ENCODE data around the gene SLC25A39.
A peak's percentile ranks its signal among the peaks of the same experiment; 100 is the strongest.
"Not testable (repeated sequence)": the region's sequence is repeated elsewhere in the genome, so short reads cannot be mapped to it uniquely, and the experiment has no call there.

Gene SLC25A39

DNA sequence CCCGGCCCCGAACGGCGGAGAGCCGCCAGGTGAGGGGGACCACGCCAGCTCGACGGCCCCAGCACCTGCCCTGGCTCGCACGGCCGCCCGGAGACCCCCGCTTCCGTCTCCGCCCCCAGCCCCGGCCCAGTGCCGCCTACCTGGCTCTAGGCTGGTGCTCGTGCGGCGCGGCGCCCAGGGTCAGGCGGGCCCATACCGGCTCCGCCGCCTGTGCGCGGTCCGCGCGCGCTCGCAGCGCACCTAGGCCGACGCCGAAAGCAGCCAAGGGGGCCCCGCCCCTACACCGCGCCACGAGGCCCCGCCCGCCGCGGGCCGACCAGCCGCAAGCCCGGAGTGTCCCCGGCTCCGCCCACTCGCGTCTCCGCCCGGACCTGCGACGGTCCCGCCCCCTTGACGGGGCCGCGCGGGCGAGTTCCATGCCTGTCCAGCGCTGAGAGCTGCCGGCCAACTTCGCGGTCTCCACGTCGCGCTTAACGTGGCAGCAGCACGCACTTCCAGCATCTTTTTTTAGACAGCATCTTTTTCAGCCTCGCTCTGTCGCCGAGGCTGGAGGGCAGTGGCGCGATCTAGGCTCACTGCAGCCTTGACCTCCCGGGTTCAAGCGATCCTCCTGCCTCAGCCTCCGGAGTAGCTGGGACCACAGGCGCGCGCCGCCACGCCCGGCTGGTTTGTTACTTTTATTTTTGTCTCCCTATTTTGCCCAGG, at the start of gene SLC25A39:
Gene SLC25A39 (minus strand): TSS at position 253 of the 705 bp plus-strand sequence. CDS start 1,261 bp downstream, outside the sequence.
- DNase-seq = peak; percentile 81

DNA sequence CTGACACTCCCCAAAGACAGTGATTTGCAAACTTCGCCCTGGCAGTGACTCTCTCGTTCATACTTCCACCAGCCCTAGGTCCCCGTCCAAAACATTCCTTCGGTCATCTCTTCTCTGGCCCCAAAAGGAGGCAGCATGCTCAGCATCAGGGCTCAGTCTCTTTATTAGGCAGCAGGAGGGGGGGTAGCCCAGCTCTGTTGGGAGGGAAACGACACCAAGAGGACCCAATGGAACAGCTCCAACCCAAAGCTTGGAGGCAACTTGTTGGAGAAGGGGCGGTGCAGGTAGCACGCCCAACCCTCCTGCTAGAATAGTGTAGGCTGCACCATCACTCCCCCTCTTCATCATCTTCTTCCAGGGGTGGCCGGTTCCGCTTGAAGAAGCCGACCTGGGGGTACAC, 47.4 kb upstream of the SLC25A39 start:
- no peak for DNase-seq

- not testable (repeated sequence) for DNase-seq
These were observed 44.9 kb upstream of the SLC25A39 start for GRCh38 chr17:44369414-44370023.

DNA sequence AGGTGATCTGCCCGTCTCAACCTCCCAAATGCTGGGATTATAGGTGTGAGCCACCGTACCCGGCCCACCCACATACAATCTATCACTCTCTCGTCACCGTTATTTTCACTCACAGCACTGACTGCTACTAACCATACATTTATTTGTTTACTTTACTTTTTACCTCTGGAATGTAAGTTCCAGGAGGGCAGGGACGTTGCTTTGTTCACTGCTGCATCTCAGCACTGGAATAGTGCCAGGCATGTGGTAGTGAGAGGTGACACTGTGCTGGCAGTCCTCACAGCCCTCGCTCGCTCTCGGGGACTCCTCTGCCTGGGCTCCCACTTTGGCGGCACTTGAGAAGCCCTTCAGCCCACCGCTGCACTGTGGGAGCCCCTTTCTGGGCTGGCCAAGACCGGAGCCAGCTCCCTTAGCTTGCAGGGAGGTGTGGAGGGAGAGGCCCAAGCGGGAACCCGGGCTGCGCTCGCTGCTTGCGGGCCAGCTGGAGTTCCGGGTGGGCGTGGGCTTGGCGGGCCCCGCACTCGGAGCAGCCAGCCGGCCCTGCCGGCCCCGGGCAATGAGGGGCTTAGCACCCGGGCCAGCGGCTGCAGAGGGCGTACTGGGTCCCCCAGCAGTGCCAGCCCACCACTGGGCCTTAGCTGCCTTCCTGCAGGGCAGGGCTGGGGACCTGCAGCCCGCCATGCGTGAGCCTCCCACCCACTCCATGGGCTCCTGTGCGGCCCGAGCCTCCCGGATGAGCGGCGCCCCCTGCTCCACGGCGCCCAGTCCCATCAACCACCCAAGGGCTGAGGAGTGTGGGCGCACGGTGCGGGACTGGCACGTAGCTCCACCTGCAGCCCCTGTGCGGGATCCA, 44.0 kb upstream of the SLC25A39 start:
- not testable (repeated sequence) for DNase-seq

DNA sequence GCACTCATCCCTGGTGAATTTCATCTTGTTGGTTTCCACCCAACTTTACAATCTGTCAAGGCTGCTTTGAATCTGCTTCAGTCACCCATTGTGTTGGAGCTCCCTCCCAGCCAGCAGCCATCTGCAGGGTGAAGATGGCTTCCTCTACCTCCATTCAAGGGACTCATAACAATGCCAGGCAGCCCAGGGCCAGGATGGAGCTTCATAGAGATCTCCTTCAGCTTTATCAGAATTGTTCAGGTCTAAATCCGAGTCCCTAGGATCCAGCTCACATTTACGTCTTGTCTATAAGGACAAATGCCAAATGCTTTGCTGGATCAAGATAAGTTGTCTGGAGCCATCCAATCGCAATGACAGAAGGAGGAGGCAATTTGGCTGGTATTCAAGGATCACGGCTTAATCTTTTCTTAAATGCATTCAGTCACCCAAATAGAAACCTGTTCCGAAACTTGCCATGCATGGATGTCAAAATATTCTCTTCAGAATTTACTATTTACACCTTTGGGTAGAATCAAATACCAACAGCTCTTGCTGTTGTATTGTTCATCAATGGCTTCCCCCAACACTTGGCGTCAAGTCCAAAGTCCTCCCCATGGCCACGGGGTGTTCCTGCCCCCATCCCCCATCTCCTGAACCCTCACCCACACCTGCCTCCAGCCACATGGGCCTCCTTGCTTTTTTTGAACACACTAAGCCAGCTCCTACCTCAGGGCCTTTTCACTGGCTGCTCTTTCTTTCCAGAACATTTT, 42.8 kb upstream of the SLC25A39 start:
- DNase-seq = no peak

DNA sequence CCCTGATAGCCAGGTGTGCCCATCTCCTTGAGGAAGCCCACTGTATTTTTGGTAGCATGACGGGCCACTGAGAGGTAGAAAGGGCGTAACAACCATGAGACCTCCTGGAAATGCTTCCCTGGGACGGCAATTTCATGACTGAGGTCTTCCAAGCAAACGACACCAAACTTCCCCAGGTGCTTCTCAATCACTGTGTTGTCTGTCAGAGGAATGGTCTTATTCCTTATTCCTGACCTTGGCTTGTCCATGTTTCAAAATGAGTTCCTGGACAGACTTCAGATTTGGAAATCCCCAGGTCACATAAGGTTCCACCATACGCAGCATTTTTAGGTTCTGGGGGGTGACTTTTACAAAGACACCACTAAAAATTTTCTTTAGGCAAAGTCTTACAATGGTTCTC, 40.4 kb upstream of the SLC25A39 start:
- DNase-seq = not testable (repeated sequence)

- peak; percentile 46 for DNase-seq
These were observed 39.1 kb upstream of the SLC25A39 start, which contains the start of gene FAM171A2 for GRCh38 chr17:44363613-44364159. TSS of gene FAM171A2 (minus strand) at chr17:44363853. CDS start at chr17:44363714, 139 bp downstream.

- no peak for DNase-seq
These were observed 38.5 kb upstream of the SLC25A39 start for GRCh38 chr17:44362949-44363612.

DNA sequence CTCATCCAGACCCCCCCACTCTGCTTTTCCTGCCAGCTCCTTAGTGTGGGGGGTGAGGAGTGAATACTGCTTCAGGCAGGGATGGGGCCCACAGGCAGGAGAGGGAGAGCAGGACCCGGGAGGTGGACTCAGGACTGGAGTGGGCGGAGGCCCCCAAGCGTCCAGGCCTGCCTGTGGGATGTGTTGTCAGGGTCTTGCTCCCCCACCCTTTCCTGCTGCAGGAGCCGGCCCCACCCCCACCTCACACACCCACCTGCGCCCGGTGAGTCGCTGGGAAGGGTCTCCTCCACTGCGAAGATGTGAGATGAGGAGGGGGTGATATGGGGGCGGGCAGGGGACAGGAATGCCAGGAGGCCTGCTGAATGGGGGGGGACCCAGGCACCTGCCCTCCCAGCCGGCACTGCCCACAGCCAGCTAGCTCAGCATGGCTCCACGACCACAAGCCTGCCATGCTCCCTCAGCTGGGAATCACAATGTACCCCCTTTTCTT, 37.9 kb upstream of the SLC25A39 start:
- DNase-seq = no peak

- no peak for DNase-seq
These were observed 37.0 kb upstream of the SLC25A39 start for GRCh38 chr17:44361292-44362260.

GRCh38 chr17:44360826-44361225, 36.2 kb upstream of the SLC25A39 start:
- DNase-seq = no peak

- DNase-seq = no peak
These were observed 35.5 kb upstream of the SLC25A39 start for GRCh38 chr17:44360144-44360533.

GRCh38 chr17:44359458-44360143, 35.0 kb upstream of the SLC25A39 start:
- DNase-seq = no peak

- DNase-seq = no peak
These were observed 34.4 kb upstream of the SLC25A39 start for GRCh38 chr17:44359006-44359405.

GRCh38 chr17:44358066-44358465, 33.4 kb upstream of the SLC25A39 start:
- DNase-seq = no peak

GRCh38 chr17:44356241-44356640, 31.6 kb upstream of the SLC25A39 start:
- no peak for DNase-seq

DNA sequence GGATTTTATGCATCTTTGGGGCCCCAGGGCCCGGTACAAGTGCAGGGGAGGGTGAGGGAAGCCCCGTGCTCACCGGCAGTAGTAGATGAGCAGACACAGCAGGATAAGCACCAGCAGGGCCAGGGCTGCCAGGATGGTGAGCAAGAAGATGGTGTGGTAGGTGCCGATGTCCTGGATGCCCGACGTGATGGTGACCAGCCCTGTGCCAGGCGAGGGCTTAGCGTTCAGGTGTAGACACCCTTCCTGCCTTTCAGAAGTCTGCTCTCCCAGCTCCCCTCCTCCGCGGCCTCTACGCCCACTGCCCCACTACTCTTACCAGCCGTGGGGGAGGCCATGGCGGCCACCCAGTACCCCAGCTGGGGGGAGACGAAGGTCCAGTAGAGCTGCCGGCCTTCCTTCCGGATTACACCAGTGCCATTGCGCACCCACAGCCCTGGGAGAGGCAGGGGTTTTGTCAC, 31.0 kb upstream of the SLC25A39 start:
- DNase-seq = no peak

GRCh38 chr17:44354582-44355561, 30.2 kb upstream of the SLC25A39 start:
- no peak for DNase-seq
